Naive thymus-derived CD8-positive, alpha-beta T cell (primary cell): Measurements from ENCODE around the gene WASF3. TPM values are rescaled to one million over a fixed set of nuclear protein-coding genes. Genes with fewer than 3 reads are reported as not detected.
A peak's percentile ranks its signal among the peaks of the same experiment; 100 is the strongest.

Source experiments
- ATAC-seq, 2 donors: fragments of 150-1000 bp; cut with Tn5 transposase in 1 of 2; sonication (Bioruptor Pico), chemical (Tn5 transposase) in 1 of 2; 1 replicate in 1 of 2; 2 replicates in 1 of 2; pipeline ENCODE4 v1.10.0; 2021; ENCODE audit warnings: mild to moderate bottlenecking in 2 of 2, moderate library complexity in 2 of 2
- POLR2A ChIA-PET: fragments of 350-600 bp; sonication (Branson Sonifier 250); formaldehyde crosslinking; loops from one replicate; lab custom pipeline; 2021; ENCODE audit warnings: antibody characterized with exemption; lab: Charles Lee
- DNase-seq, 10 donors: peaks; one replicate each; pipeline versions ENCODE4 v3.0.0 to v3.0.0-alpha.2; 2020 to 2022
- H3K27ac Mint-ChIP-seq, 10 donors: one replicate each; pipeline ENCODE4 v1.8.0; 2020 to 2022; ENCODE audit warnings: mild to moderate bottlenecking in 10 of 10, mixed read lengths in 10 of 10, moderate library complexity in 4 of 10, inconsistent platforms in 1 of 10
- H3K27me3 Mint-ChIP-seq, 5 donors: one replicate each; pipeline ENCODE4 v1.8.0; 2021 to 2022; ENCODE audit warnings: mixed read lengths in 5 of 5
- H3K36me3 Mint-ChIP-seq, 3 donors: one replicate each; pipeline ENCODE4 v1.8.0; 2020 to 2022; ENCODE audit warnings: mixed read lengths in 3 of 3, mild to moderate bottlenecking in 2 of 3, inconsistent platforms in 1 of 3
- H3K4me1 Mint-ChIP-seq, 4 donors: one replicate each; pipeline ENCODE4 v1.8.0; 2021 to 2022; ENCODE audit warnings: mixed read lengths in 4 of 4
- H3K4me3 Mint-ChIP-seq, 10 donors: one replicate each; pipeline ENCODE4 v1.8.0; 2020 to 2022; ENCODE audit warnings: mild to moderate bottlenecking in 10 of 10, mixed read lengths in 10 of 10, moderate library complexity in 6 of 10, inconsistent platforms in 1 of 10
- H3K9me3 Mint-ChIP-seq, 9 donors: one replicate each; pipeline ENCODE4 v1.8.0; 2020 to 2022; ENCODE audit warnings: mixed read lengths in 9 of 9, mild to moderate bottlenecking in 3 of 9, inconsistent platforms in 1 of 9, moderate library complexity in 1 of 9
- polyA plus RNA-seq, 3 donors: library from polyadenylated mRNA; unstranded; fragments of 300-500 nt; fragmentation: Illumina TruSeq; gene quantifications; one replicate each; pipeline ENCODE4 v1.2.3, GENCODE V29; 2021
- total RNA-seq, 8 experiments: library from RNA in 2 of 8; stranded (reverse) in 2 of 8; gene quantifications; one replicate each; pipeline ENCODE4 v1.2.3 and lab custom pipeline; 2021 to 2026

WASF3 gene
- total and polyA plus RNA-seq, 5 experiments from 2014 or later = 0.16 TPM; not detected in 3

DNA sequence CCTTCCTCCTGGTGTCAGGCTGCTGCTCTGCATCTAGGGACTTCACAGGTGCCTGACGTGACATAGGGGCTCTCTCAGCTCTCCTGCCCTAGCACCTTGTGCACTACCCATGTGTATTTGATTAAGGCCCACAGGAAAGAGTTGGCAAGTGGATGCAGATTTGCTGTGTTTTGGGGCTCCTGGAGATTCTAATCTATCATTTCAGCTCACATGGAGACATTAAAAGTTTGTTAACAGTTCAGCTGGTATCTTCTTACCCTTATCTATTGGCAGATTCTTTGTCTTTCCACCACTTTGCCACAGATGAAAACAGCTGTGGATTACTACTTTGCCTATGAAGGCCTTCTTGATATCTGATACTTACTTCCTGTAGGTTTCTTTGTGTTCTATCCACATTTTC is 41.9 kb downstream of the WASF3 start:
- POLR2A ChIA-PET = no interaction called here
- Mint-ChIP-seq H3K36me3 (peaks cover 0 to 12% (median 0%) of the 10 kb centered on the region in 3 donors), H3K27ac (no peak overlapping the region), H3K4me1 (peaks cover 0 to 15% (median 5%) of the 10 kb centered on the region in 4 donors), H3K27me3 (peaks cover 7 to 25% (median 21%) of the 10 kb centered on the region in 5 donors), H3K4me3 (no peak overlapping the region), H3K9me3 (peaks cover 0 to 25% (median 10%) of the 10 kb centered on the region in 9 donors)
- DNase-seq = no peak
- ATAC-seq = no peak

DNA sequence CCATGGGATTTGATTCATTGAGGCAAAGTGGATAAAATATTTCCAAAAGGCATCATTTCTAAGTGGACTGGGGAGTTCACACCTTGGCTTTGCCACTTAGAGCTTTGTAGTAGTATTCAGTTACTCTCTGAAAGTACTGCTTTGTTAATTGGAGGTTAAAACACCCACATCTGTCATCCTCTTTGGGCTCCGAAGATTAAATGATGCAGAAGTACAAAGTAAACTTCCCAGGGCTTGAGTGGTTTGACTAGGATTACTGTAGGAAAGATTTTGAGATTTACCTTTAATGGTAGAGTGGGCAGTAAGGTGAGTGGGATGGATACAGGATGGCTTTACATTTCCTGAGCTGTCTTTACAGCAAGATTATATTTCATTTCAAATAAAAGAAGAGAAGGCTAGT is 42.4 kb downstream of the WASF3 start:
- no peak for ATAC-seq
- H3K27me3 Mint-ChIP-seq = peaks cover 6 to 21% (median 18%) of the 10 kb centered on the region in 5 donors
- DNase-seq = no peak
- H3K27ac Mint-ChIP-seq = no peak overlapping the region
- POLR2A ChIA-PET = no interaction called here
- H3K9me3 Mint-ChIP-seq = peaks cover 0 to 25% (median 10%) of the 10 kb centered on the region in 9 donors
- no peak overlapping the region for H3K4me3 Mint-ChIP-seq
- peaks cover 0 to 12% (median 0%) of the 10 kb centered on the region in 3 donors for H3K36me3 Mint-ChIP-seq
- H3K4me1 Mint-ChIP-seq = peaks cover 0 to 15% (median 5%) of the 10 kb centered on the region in 4 donors

DNA sequence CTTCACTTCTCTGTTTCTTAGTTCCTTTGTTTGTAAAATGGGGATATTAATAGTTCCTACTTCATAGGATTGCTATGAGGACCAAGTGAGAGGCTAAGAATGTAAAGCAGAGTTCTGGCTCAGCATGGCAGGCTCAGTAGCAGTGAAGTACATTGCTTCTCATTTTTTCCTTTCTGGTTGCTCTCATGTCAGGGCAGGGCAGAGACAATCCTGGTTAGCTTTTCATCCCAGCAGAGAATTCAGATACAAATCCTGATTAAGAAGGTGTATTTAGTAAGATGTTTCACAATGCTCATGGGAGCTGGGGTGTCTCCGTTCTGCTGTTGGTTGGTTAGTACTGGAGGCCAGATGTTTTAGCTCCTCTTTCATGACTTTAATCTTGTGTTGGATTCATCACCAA is 42.9 kb downstream of the WASF3 start:
- POLR2A ChIA-PET = no interaction called here
- ATAC-seq (no peak), DNase-seq (no peak)
- peaks cover 0 to 12% (median 0%) of the 10 kb centered on the region in 3 donors for H3K36me3 Mint-ChIP-seq
- peaks cover 5 to 18% (median 16%) of the 10 kb centered on the region in 5 donors for H3K27me3 Mint-ChIP-seq
- peaks cover 0 to 15% (median 5%) of the 10 kb centered on the region in 4 donors for H3K4me1 Mint-ChIP-seq
- H3K4me3 Mint-ChIP-seq = no peak overlapping the region
- H3K27ac Mint-ChIP-seq = no peak overlapping the region
- peaks cover 0 to 24% (median 10%) of the 10 kb centered on the region in 9 donors for H3K9me3 Mint-ChIP-seq

DNA sequence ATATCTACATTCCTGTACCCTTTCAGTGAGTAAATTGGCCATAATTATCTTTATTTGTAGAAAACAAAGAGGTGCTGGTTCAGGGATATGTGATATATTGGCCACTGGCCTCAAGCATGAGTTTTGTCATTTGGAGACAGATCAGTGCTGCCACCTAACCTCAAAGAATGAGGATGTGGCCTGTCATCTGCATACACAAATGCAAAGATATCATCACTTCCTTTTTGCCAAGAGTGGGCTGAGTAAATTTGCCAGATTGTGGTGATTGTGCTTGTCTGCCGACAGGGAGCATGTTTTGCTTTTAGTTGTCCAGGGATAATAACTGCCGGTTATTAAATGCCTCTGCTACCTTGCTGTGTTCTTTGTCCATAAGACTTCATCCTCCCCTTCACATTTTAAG is 44.2 kb downstream of the WASF3 start:
- DNase-seq (peak in 1 of 10 donors; percentile 0), ATAC-seq (peak in 1 of 2 donors; percentile 52)
- Mint-ChIP-seq H3K27me3 (peaks cover 2 to 16% (median 6%) of the 10 kb centered on the region in 5 donors), H3K36me3 (peaks cover 0 to 7% (median 0%) of the 10 kb centered on the region in 3 donors), H3K9me3 (peaks cover 0 to 13% (median 6%) of the 10 kb centered on the region in 9 donors), H3K4me3 (no peak overlapping the region), H3K4me1 (peaks cover 0 to 15% (median 5%) of the 10 kb centered on the region in 4 donors), H3K27ac (no peak overlapping the region)
- POLR2A ChIA-PET = no interaction called here

DNA sequence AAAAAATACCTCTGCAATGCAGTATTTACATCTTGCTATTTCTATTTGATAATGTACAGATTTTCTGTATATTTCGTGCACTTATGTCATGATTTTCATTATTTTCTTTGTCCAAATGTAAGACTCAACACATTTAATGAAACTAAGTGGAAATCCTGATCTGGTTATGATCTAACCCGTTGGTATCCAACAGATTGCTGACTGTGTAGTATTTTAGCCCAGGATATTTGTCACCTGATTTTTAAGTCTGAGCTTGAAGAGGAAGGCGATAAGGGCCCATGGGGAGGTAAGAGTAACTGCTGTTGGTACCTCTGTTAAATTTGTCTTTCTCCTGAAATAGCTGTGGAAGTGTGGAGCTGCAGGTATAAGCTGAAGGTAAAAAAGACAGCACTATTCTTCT is 45.3 kb downstream of the WASF3 start:
- Mint-ChIP-seq H3K4me3 (no peak overlapping the region), H3K27ac (no peak overlapping the region), H3K27me3 (peaks cover 0 to 15% (median 4%) of the 10 kb centered on the region in 5 donors), H3K36me3 (peaks cover 0 to 4% (median 0%) of the 10 kb centered on the region in 3 donors), H3K9me3 (peaks cover 0 to 8% (median 3%) of the 10 kb centered on the region in 9 donors), H3K4me1 (peaks cover 0 to 15% (median 5%) of the 10 kb centered on the region in 4 donors)
- no peak for DNase-seq
- ATAC-seq = no peak
- POLR2A ChIA-PET = no interaction called here

DNA sequence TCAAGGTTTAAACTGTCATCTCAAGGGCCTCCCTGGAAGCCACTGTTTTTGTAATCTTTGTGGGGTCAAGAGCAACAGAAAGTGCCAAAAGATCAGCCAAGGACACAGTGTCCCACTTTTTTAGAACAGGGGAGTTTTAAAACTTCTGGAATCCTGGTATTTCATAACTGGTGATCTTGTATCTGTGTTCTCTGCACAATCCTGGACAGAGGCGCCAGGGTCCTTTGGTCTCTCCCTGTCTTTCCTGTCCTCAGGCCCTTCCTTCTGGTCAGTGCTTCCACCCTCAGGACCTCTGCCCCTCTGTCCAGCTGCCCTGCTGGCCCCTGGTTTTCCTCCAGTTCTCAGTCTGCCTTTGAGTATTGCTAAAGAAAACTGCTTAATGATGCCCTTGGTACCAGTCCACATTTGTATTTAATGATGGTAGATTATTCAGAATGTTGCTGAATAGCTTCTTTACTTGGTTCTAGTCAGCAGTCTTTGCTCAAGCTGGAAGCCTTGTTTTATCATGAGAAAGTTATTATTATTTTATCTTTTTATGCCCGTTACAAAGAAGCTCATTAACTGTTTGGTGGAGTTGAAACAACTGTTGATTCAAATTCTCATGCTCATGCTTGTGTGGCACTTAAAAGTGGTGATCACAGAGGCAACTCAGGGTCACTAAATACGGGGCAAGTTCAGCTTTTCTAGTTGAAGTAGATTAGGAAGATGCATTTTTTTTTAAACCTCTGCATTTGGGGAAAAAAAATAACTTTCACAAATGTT is 47.5 kb downstream of the WASF3 start:
- Mint-ChIP-seq H3K27ac (no peak overlapping the region), H3K27me3 (peaks cover 0 to 7% (median 4%) of the 10 kb centered on the region in 5 donors)

DNA sequence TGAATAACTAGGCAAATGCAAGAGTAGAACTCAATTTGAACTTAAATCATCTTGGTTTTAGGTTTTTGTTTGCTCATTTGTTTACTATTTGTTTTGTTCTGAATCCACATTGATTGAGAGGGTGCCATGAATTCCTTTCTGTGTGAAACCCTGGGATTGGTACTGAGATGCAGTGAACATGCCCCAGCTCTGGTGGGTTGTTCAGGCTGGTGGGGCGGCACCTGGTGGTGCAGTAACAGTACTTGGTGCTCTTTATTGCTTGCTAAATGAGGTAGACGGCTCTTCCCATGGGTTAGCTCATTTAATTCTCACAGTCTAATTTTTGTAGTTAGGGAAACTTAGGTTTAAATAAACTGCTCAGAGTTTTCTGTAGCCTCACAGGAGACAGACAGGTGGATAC is 48.4 kb downstream of the WASF3 start:
- H3K36me3 Mint-ChIP-seq = no peaks in the 10 kb centered on the region
- no peak overlapping the region for H3K27ac Mint-ChIP-seq
- H3K4me3 Mint-ChIP-seq = no peak overlapping the region
- H3K27me3 Mint-ChIP-seq = peaks cover 1 to 12% (median 3%) of the 10 kb centered on the region in 5 donors
- no peaks in the 10 kb centered on the region for H3K9me3 Mint-ChIP-seq
- POLR2A ChIA-PET = no interaction called here
- peaks cover 0 to 15% (median 5%) of the 10 kb centered on the region in 4 donors for H3K4me1 Mint-ChIP-seq
- DNase-seq (no peak), ATAC-seq (no peak)

More for the DNA sequence above, 47.5 kb downstream of the WASF3 start:
- Mint-ChIP-seq H3K36me3 (no peaks in the 10 kb centered on the region), H3K4me1 (peaks cover 0 to 15% (median 5%) of the 10 kb centered on the region in 4 donors), H3K9me3 (no peaks in the 10 kb centered on the region), H3K4me3 (no peak overlapping the region)
- POLR2A ChIA-PET = no interaction called here
- ATAC-seq (no peak), DNase-seq (no peak)

DNA sequence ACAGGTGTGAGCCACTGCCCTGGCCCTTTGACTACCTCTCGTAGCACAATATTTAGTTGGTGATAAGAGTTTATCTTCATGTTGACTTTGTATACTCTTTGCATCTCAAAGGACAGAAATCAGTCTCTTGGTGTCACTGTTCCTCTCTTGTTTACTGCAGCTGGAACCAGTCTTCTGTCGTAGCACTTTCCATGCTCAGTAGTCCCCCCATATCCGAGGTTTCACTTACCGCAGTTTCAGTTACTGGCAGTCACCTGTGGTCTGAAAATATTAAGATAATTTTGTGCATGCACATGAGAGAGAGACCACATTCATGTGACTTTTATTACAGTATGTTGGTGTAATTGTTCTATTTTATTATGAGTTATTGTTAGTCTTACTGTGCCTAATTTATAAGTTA is 49.1 kb downstream of the WASF3 start:
- no peak for DNase-seq
- H3K27ac Mint-ChIP-seq = no peak overlapping the region
- H3K4me1 Mint-ChIP-seq = peaks cover 0 to 7% (median 3%) of the 10 kb centered on the region in 4 donors
- H3K9me3 Mint-ChIP-seq = no peaks in the 10 kb centered on the region
- no peak overlapping the region for H3K4me3 Mint-ChIP-seq
- H3K36me3 Mint-ChIP-seq = no peaks in the 10 kb centered on the region
- POLR2A ChIA-PET = no interaction called here
- ATAC-seq = no peak
- peaks cover 1 to 13% (median 4%) of the 10 kb centered on the region in 5 donors for H3K27me3 Mint-ChIP-seq

DNA sequence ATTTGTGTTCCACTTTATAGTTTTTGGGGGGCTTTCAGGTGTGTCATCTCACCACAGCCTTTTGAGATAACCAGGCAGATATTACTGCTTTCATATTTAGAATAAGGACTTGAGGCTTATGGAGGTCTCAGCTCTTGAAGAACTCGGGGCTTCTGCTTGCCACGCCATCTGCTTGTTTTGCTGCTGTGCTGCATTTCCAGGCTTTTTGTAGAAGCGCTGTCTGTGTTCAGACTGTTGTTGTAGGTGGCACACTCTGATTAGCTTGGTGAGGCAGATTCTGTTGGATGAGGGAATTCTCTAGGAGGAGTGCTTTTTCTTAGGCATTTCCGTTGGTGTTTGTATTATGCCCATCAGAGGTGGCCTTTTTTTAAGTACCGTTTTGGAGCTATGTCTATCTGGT is 57.2 kb downstream of the WASF3 start:
- Mint-ChIP-seq H3K4me3 (no peak overlapping the region), H3K9me3 (no peaks in the 10 kb centered on the region), H3K27me3 (peaks cover 9 to 56% (median 13%) of the 10 kb centered on the region in 5 donors), H3K27ac (no peak overlapping the region), H3K36me3 (no peaks in the 10 kb centered on the region), H3K4me1 (peaks cover 2 to 20% (median 5%) of the 10 kb centered on the region in 4 donors)
- DNase-seq = no peak
- POLR2A ChIA-PET = no interaction called here
- ATAC-seq = no peak

DNA sequence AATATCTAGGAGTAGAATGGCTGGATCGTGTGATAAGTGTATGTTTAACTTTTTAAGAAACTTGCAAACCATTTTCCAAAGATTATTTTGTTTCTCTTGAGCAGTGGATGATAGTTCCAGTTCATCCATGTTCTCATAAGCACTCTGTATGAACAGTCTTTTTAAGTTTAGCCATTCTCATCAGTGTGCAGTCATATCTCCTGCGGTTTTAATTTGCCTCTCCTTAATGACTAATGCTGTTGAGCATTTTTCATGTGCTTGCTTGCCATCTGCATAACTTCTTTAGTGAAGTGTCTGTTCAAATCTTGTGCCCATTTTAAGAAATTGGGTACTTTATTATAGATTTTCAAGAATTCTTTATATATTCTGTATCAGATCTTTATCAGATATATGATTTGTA is 58.6 kb downstream of the WASF3 start:
- no peak overlapping the region for H3K4me3 Mint-ChIP-seq
- no peaks in the 10 kb centered on the region for H3K36me3 Mint-ChIP-seq
- POLR2A ChIA-PET = no interaction called here
- H3K27ac Mint-ChIP-seq = no peak overlapping the region
- ATAC-seq (no peak), DNase-seq (no peak)
- no peaks in the 10 kb centered on the region for H3K9me3 Mint-ChIP-seq
- H3K27me3 Mint-ChIP-seq = peaks cover 14 to 59% (median 16%) of the 10 kb centered on the region in 5 donors
- peaks cover 2 to 22% (median 6%) of the 10 kb centered on the region in 4 donors for H3K4me1 Mint-ChIP-seq

DNA sequence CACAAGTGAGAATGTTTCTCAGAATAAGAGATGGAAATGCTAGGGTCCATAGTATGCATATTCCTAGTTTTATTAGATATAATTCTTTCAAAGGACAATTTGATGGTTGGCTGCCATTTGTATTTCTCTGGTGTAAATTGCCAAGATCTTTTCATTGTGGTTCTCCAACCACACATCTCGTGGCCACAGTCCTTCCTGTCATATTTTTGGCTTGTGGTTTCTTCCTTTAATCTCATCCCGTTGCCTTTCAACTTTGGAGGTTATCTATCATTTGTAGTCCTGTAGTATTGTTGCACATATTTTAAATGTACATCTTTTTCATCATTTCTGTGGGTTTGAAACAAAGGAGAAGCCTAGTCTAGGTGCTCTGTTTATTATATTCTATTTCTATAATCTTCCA is 61.2 kb downstream of the WASF3 start:
- Mint-ChIP-seq H3K27ac (no peak overlapping the region), H3K9me3 (peaks cover 0 to 7% (median 6%) of the 10 kb centered on the region in 9 donors)
- POLR2A ChIA-PET = no interaction called here

DNA sequence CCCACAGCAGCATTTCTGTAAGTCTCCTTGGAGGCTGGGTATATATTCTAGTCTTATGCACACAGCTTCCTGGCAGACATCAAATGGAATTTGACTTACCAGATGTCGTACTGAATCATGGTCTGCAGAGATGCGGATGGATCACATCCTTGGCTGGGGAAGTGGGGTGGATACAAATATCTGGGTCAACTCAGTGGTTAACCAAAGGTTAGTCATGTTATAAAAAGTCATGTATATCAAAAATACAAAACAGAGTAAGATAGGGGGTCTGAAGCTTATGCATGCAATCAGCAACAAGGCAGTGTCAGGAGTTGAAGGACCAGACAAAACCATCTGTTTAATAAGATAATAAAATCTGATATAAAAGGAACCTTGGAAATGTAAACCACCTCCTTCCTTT is 61.9 kb downstream of the WASF3 start:
- peaks cover 2 to 13% (median 12%) of the 10 kb centered on the region in 9 donors for H3K9me3 Mint-ChIP-seq
- peaks cover 17 to 61% (median 24%) of the 10 kb centered on the region in 5 donors for H3K27me3 Mint-ChIP-seq
- ATAC-seq (no peak), DNase-seq (no peak)
- POLR2A ChIA-PET = no interaction called here
- H3K36me3 Mint-ChIP-seq = peaks cover 2 to 16% (median 3%) of the 10 kb centered on the region in 3 donors
- H3K4me1 Mint-ChIP-seq = peaks cover 2 to 22% (median 6%) of the 10 kb centered on the region in 4 donors
- no peak overlapping the region for H3K27ac Mint-ChIP-seq
- no peak overlapping the region for H3K4me3 Mint-ChIP-seq

More for the DNA sequence above, 61.2 kb downstream of the WASF3 start:
- Mint-ChIP-seq H3K4me1 (peaks cover 2 to 22% (median 6%) of the 10 kb centered on the region in 4 donors), H3K4me3 (no peak overlapping the region), H3K27me3 (peaks cover 17 to 61% (median 24%) of the 10 kb centered on the region in 5 donors), H3K36me3 (peaks cover 0 to 10% (median 0%) of the 10 kb centered on the region in 3 donors)
- DNase-seq (no peak), ATAC-seq (no peak)

DNA sequence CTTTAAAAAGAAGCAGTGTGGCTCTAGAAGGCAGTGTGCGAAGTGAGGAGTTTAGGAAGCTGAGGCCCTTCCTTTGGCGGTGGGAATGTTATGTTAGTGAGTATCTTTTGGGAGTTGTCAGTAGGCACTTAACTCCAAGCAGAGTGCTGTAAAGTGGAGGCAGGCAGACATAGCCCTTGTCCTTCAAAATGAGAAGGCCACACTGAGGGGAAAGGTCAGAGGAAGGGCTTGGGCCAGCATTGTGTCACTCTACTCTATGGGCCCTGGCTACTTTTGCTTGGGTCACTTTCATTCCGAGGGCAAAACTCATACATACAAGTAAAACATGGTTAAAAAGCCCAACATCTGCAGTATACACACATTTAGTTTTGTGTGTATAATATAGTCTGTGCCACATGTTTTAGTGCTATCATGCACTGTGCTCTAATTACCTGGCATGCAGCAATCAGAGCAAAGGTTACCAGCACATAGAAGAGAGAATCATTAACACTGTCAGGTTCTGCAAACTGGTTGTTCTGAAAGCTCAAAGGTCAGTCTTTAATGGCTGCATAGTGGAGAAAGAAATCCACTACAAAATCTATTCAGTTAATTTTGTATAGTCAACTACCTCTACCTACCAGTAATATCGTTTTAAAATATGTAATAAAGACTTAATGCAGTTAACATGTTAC is 64.4 kb downstream of the WASF3 start:
- DNase-seq = no peak
- H3K27ac Mint-ChIP-seq = peak overlapping the region in 1 of 10 donors; percentile 74
- H3K4me3 Mint-ChIP-seq = no peak overlapping the region
- ATAC-seq = no peak
- peaks cover 5 to 26% (median 20%) of the 10 kb centered on the region in 9 donors for H3K9me3 Mint-ChIP-seq
- H3K36me3 Mint-ChIP-seq = peaks cover 4 to 21% (median 5%) of the 10 kb centered on the region in 3 donors
- POLR2A ChIA-PET = no interaction called here
- peaks cover 2 to 14% (median 6%) of the 10 kb centered on the region in 4 donors for H3K4me1 Mint-ChIP-seq
- H3K27me3 Mint-ChIP-seq = peaks cover 14 to 49% (median 25%) of the 10 kb centered on the region in 5 donors
